GM18873 (cell line): ENCODE results near the gene FGF12.
A peak's percentile ranks its signal among the peaks of the same experiment; 100 is the strongest.

Experiments
- ATAC-seq: cut with Tn5 transposase; IDR thresholded peaks from one replicate; pipeline ENCODE4 v1.9.1; 2021; ENCODE audit warnings: mild to moderate bottlenecking, moderate library complexity, moderate number of reproducible peaks; ENCODE audit not compliant: unreplicated experiment, low FRiP score

The FGF12 gene

DNA sequence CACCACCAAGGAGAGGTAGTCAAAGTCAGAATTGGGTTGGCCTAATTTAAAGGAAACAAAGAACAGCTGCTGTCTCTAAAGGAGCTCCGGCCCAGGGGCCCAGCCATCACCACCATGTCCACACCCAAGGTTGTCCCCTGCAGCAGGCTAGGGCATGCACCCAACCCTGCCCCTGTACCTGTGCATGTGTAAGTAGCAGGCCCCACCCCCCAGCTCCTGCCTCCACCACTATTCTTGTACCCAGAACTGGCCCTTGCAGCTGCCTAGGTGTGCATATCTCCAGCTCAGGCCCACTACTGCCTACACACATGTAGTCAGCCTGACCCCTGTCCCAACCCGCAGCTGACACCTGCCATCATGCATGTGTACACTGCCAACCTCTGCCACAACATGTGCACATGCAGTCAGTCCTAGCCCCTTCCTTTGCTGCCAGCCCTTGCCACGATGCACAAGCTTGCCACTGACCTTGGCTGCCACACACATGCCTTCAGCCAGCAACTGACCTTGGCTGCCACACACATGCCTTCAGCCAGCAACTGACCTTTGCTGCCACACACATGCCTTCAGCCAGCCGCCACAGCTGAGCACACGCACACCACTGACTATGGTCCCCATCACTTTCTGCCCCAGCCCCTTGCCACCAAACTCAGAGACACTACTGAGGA lies 39.7 kb downstream of the FGF12 start:
- no peak for ATAC-seq

DNA sequence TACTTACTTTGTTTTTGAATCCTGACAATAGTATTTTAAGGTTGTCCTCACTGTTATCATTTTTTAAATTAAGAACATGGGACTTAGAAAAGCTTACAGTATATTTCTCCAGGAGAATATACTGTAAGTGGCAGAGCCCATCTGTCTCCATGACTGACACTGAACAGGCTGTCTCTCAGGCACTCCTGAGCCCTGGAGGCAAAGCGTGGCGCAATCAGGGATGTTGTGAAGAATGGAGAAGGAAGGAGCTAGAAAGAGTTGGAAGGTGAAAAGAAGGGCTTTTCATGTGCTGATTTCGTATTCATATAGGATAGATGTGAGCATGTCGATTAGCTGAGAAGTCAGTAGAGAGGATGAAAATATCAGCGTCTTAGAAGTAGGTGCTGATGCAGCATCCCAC lies 41.5 kb downstream of the FGF12 start:
- ATAC-seq = no peak

DNA sequence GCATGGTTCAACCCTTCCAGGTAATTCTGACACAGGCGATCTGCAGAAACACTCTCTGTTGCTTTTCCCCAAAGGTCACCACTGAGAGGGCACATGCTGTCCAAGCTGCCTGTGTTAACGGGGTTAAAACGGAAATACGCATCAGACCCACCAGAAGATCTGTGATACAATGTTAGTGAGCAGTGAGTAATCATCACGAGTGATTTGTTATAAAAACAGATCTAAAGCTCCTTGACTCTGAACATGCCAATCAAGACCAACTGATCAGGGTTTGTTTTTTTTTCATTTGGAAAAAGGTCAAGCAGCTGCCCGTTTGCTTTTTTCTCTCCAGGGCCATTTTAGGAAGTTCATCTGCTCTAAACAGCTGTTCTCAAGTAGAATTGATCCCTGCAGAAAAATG lies 43.2 kb downstream of the FGF12 start:
- no peak for ATAC-seq

DNA sequence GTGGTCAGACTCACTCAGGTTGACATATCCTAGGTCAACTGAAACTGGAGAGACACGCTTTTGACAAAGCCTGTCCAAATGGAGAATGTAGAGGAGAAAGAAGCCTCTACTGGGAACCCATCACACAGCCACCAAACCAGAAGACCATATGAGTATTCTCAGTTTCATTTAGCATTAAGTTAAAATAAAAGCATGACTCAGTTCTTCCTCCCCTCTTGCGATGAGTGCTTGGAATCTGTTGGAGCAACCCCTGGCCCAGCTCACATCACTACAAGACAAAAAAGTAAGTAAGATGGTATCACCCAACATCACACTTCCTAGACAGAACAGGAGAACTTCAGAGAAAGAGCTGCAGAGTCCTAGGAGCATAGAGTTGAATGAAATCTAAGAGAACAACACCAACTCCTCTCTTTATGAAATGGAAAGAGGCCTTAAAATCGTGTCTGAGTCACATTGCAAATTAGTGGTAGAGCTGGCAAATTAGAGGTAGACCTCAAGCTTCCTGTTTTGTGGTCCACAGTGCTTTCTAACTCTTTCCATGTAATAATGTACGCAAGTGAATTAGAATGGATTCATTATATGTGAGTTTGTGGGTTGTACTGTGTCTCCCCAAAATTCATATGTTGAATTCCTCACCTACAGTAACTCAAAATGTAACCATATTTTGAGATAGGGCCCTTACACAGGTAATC lies 51.2 kb downstream of the FGF12 start:
- ATAC-seq = peak; percentile 56

- no peak for ATAC-seq
These were observed 71.7 kb downstream of the FGF12 start for GRCh38 chr3:192655628-192656027.

GRCh38 chr3:192655040-192655439 lies 72.3 kb downstream of the FGF12 start:
- ATAC-seq = no peak

DNA sequence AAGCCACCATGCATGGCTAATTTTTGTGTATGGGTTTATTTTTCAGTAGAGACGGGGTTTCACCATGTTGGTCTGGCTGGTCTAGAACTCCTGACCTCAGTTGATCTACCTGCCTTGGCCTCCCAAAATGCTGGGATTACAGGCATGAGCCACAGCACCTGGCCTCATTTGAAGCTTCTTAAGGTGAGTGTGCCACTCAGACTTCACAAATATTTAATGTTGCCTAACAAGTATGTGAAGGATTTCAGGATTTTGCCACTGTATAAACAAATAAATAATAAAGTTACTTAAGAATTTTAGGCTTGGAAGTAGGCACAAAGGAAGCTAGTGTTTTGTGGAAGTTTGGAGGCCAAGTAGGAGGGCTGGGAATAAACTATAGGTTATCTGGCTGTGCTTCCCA lies 73.5 kb downstream of the FGF12 start:
- ATAC-seq = no peak

DNA sequence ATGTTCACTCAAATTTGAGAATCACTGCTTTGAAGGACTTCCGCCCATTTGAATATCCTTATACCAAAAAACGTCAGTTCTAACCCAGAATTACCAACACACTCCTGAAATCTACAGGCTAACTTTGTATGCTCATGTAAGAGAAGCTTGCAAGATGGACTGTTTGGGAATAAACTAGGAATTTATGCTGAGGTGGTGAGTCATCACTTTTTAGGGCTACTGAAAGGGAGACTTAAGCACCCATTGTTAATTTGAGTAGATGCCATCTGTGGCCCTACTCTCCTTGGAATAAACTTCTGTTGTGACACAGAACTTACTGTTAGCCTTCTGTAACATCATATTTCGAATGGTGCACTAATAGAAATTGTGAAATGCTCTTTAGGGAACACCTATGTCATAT lies 74.6 kb downstream of the FGF12 start:
- no peak for ATAC-seq

DNA sequence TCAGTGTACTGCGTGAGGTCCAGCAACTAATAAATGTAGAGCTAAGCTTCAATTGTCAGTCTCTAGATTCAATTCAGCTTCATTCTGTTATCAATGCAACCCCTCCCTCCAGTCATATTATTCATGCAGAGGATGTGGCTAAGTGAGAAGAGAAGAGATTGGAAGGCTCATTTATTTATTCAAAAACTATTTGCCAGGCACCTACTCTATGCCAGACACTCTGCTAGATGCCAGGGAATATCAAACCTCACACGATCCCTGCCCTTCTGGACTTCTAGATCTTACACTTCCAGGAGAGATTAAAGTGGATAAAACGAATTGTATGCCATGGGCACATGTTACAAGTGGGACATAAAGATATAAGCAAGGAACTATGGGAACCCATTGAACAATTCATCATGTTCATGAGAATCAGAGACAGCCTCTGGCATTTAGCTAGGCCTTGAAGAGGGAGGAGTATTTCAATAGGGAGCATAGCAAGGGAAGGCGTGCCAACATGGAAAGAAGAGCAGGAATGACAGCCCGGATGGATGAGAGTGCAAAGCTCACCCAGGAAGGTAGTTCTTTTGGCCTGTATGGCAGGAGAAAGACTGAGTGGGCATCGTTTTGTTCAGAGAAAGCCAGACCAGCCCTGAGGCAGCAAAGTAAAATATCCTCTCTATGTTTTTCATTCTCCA lies 75.4 kb downstream of the FGF12 start:
- no peak for ATAC-seq

- ATAC-seq = no peak
These were observed 81.9 kb downstream of the FGF12 start for GRCh38 chr3:192645437-192645836.

- no peak for ATAC-seq
These were observed 84.7 kb downstream of the FGF12 start for GRCh38 chr3:192642651-192643050.

DNA sequence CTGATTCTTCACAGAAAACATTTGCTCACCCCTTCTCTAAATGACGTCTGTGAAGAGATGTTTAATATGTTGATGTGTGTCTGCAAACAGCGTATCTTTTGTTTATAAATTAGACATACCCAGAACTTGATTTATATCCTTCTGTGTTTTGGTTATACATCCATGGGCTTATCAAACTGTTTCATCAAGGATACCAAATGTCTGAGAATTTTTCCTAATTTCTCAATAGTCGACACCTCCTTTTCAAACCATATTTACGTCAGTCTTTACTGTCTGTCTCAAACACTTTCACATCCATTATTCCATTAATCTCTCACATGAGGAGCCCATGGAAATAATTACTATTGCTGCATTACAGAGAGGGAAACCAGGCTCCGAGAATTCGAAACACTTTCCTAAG lies 85.4 kb downstream of the FGF12 start:
- ATAC-seq = no peak

DNA sequence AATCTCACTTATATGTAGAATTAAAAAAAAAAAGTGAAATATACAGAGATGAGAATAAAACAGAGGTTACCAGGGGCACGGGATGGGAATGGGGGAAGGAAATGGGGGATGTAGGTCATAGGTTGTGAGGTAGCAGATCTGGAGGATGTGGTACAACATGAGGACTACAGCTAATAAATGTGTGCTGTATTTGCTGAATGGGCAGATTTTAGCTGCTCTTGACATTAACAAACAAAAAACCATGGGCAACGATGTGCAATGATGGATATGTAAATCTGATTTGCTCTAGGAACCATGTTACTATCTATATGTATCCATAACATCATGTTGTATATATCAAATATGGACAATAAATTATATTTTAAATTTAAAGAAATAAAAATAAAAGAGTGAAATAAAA lies 87.4 kb downstream of the FGF12 start:
- no peak for ATAC-seq

DNA sequence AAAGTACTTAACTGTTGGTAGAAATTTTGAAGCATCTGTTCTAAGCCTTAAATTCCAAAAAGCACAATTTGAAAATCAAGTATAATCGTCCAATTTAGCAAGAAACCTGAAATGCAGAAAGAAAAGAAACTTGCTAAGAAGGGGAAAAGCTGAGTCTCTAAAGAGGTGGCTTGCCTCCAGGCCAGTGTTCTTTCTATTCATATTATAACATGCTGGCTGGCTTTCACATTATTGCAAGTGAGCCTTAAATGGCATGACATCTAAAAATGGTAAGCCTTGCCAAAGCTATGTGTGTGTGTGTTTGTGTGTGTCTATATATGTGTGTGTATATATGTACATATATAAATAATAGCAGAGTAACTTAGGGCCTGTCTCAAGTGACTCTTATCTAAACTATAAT lies 89.5 kb downstream of the FGF12 start:
- no peak for ATAC-seq

- ATAC-seq = no peak
These were observed 90.6 kb downstream of the FGF12 start for GRCh38 chr3:192636517-192637444.

DNA sequence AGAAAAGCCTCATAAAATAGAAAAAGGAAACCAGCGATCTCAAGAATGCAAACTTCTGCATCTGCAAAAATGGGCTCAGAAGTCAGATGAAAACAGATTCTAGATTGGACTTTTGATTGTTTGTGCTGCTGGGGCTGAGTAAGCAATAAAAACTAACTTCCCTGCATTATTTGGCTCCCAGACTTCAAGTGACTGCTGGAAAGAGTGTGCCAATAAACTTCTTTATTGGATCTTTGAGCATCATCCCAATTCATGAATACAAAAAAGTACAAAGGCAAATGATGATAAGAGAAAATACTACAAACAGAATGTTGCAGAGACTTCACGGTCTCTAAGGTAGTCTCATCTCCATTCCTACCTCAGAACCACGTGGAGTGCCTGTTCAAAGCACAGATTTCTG lies 97.9 kb downstream of the FGF12 start:
- ATAC-seq = no peak

GRCh38 chr3:192621909-192622308 lies 105.4 kb downstream of the FGF12 start:
- ATAC-seq = no peak

DNA sequence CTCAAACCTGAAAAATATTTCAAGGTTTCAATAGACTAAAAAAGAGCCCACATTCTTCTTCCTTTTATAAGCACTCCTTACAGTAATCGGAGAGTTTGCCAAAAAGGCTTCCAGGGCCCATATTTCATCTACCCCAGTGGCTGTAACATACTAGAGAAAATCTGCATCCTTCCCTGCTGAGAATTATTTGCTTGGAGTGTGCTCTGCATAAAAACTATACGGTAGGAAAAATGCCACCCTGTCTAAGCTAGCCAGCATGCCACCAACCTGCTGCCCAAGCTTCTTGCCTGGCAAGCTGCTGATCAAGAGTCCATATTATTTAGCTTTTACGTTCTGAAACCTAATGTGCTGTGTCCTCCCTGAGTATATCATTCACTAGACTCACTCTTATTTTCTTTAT lies 107.1 kb downstream of the FGF12 start:
- no peak for ATAC-seq

DNA sequence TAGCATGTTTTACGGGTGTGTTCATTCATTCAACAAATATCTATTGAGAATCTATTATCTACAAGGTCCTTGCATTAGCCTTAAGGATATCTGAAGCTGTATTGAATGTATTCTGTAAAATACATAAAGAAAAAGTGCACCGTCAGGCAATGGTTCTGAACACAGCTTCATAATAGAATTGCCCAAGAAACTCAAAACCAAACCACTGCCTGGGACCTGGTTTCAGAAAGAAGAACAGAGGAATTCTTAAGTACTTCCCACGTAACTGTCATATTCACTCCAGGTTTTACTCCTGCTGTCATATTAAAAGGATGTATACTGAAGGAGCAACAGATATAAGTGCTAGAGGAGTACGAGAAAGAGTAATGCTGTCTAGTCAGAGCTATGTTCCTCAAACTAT lies 115.9 kb downstream of the FGF12 start:
- ATAC-seq = no peak

DNA sequence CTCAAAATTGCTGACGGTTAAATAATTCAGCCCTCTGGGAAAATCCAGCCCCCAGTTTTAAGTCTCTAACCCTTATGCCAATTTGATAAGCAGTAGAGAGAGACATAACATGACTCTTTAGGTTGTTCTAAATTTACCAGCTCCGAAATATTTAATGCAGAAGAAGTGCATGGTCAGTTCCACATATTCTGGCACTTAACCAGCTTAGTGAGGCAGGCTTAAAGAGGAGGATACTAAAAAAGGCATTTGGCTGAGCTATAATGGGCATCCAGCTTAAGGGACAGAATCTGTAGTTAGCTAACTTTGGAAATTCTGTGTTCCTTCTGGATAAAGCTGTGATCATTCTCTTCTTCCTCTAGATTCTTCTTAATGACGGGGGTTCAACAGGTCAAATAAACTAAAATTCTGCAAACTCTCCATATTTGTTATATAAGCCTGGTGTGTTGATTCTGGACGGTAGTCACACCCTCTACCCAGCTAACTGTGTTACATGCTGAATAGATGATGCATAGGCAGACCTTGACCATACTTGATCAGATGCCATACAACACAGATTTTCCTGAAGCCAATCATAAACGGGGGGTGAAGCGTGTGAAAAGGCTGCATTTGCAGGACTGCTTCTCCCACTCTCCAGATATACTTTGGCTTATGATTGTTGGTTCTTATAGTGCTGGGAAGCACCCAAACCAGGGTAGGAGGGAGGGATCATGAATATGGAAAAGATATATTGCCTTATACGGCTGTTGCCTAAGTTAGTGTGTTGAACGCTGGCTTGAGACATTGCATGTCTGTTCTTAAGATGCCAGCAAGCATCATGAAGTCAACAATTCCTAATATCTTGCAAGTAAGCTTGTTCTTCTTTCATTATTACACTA lies 118.4 kb downstream of the FGF12 start:
- ATAC-seq = no peak
